ENCODE data around the gene PTPRE.

The PTPRE gene

DNA sequence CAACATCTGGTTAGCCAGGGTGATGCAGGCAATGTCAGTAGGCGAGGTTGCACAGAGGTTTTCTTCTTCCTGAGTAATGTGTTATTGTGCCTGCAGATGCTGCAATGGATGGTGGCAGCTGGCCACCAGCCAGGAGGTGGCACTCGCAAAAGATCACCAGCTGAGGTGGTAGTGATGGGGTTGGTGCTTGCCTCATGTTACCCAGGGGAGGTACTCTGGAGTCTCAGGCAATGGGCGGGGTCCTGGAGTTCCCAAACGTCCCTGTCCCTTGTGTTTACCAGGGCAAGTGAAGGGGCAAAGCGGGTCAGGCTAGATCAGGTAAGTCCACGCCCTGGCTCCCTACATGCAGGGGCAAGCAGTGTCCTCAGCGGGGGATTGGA, 35.3 kb upstream of the PTPRE start:
- Histone ChIP-seq H3K4me2 (ENCODE audit: low read length) (no peak overlapping the region), H3K9me3 (ENCODE audit: control insufficient read depth, insufficient read depth, low read length) (no peaks in the 10 kb centered on the region), H3K79me2 (ENCODE audit: control insufficient read depth, low read length) (no peaks in the 10 kb centered on the region), H3K36me3 (ENCODE audit: control insufficient read depth, low read length) (no peaks in the 10 kb centered on the region), H3F3A (ENCODE audit: control insufficient read depth, insufficient read depth) (no peaks in the 10 kb centered on the region), H3K9me2 (replicated peaks; ENCODE audit: control insufficient read depth, low read length) (no peaks in the 10 kb centered on the region), H3K27ac (ENCODE audit: low read depth, low read length) (no peak overlapping the region), H4K20me1 (ENCODE audit: control insufficient read depth, insufficient read depth, low read depth, low read length) (no peaks in the 10 kb centered on the region), H3K4me3 (ENCODE audit: low read length) (no peak overlapping the region), H3K4me1 (ENCODE audit: control insufficient read depth, low read length) (no peaks in the 10 kb centered on the region), H3K27me3 (ENCODE audit: control insufficient read depth, low read length) (peaks cover 10% of the 10 kb centered on the region)
- TF ChIP-seq CTCF (IDR thresholded peaks at IDR 0.05; ENCODE audit: low read depth, low read length, poor library complexity, severe bottlenecking), result no peak
- no peak for TF ChIP-seq EZH2phosphoT487 (IDR thresholded peaks at IDR 0.05; ENCODE audit: borderline replicate concordance, low read length)

GRCh38 chr10:127872011-127872761, 34.7 kb upstream of the PTPRE start:
- no peaks in the 10 kb centered on the region for H3K4me1 ChIP-seq (ENCODE audit: control insufficient read depth, low read length)
- no peaks in the 10 kb centered on the region for H4K20me1 ChIP-seq (ENCODE audit: control insufficient read depth, insufficient read depth, low read depth, low read length)
- H3K4me2 ChIP-seq (ENCODE audit: low read length), result no peak overlapping the region
- no peak overlapping the region for H3K27ac ChIP-seq (ENCODE audit: low read depth, low read length)
- H3F3A ChIP-seq (ENCODE audit: control insufficient read depth, insufficient read depth), result no peaks in the 10 kb centered on the region
- H3K36me3 ChIP-seq (ENCODE audit: control insufficient read depth, low read length), result no peaks in the 10 kb centered on the region
- TF ChIP-seq EZH2phosphoT487 (IDR thresholded peaks at IDR 0.05; ENCODE audit: borderline replicate concordance, low read length) (no peak), CTCF (IDR thresholded peaks at IDR 0.05; ENCODE audit: low read depth, low read length, poor library complexity, severe bottlenecking) (no peak)
- H3K9me2 ChIP-seq (replicated peaks; ENCODE audit: control insufficient read depth, low read length), result no peaks in the 10 kb centered on the region
- H3K9me3 ChIP-seq (ENCODE audit: control insufficient read depth, insufficient read depth, low read length), result no peaks in the 10 kb centered on the region
- H3K79me2 ChIP-seq (ENCODE audit: control insufficient read depth, low read length), result no peaks in the 10 kb centered on the region
- peaks cover 10% of the 10 kb centered on the region for H3K27me3 ChIP-seq (ENCODE audit: control insufficient read depth, low read length)
- H3K4me3 ChIP-seq (ENCODE audit: low read length), result no peak overlapping the region

DNA sequence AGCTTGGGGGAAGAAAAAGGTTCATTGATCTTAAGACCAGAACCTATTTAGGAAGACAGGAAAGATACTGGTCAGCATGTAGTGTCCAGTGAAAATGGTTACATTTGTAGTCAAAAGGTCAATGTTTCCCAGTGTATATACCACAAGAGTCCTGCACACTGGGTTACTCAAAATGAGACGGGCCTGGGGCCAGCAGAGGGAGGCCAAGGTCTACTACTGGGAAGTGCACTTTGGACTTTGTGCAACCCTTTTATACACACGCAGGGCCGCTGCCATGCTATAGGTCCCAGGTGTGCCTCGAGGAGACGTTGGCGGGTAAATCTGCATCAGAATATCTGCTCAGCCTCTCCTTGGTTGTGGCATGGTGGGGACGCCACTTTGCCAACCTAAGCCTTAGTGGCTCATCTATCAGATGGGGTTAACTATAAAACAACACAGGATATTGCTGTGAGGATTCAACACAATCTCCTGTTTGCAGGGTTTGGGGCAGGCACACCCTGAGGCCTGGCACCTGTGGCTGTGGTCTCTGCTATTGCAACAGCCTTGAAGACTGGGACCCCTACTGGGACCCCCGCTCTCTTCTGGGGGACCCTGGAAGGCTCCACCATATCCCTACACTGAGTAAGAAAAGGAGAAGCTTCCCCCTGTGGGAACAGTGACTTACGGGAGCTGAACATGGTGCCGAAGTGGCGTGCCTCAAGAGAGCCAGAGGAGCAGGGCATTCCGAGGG, 33.9 kb upstream of the PTPRE start:
- Histone ChIP-seq H3K9me2 (replicated peaks; ENCODE audit: control insufficient read depth, low read length) (no peaks in the 10 kb centered on the region), H3K4me1 (ENCODE audit: control insufficient read depth, low read length) (no peaks in the 10 kb centered on the region), H3K79me2 (ENCODE audit: control insufficient read depth, low read length) (no peaks in the 10 kb centered on the region), H3K27ac (ENCODE audit: low read depth, low read length) (no peak overlapping the region), H3K4me2 (ENCODE audit: low read length) (no peak overlapping the region), H3K9me3 (ENCODE audit: control insufficient read depth, insufficient read depth, low read length) (no peaks in the 10 kb centered on the region), H3K36me3 (ENCODE audit: control insufficient read depth, low read length) (no peaks in the 10 kb centered on the region), H4K20me1 (ENCODE audit: control insufficient read depth, insufficient read depth, low read depth, low read length) (no peaks in the 10 kb centered on the region), H3F3A (ENCODE audit: control insufficient read depth, insufficient read depth) (no peaks in the 10 kb centered on the region), H3K4me3 (ENCODE audit: low read length) (no peak overlapping the region), H3K27me3 (ENCODE audit: control insufficient read depth, low read length) (peaks cover 10% of the 10 kb centered on the region)
- TF ChIP-seq EZH2phosphoT487 (IDR thresholded peaks at IDR 0.05; ENCODE audit: borderline replicate concordance, low read length), result no peak
- TF ChIP-seq CTCF (IDR thresholded peaks at IDR 0.05; ENCODE audit: low read depth, low read length, poor library complexity, severe bottlenecking), result no peak
